ENCODE measurements around the gene PRG3.

The PRG3 gene

GRCh38 chr11:57421805-57422204 is 40.9 kb upstream of the PRG3 start:
- TF ChIP-seq CTCF (IDR thresholded peaks at IDR 0.05; ENCODE audit: insufficient read depth, low read length, poor library complexity, severe bottlenecking), result no peak
- no peak for DNase-seq (ENCODE audit: extremely low read depth, insufficient read length)
- Histone ChIP-seq H3K27me3 (replicated peaks; ENCODE audit: control insufficient read depth, insufficient read depth, low read length) (no peaks in the 10 kb centered on the region), H3K36me3 (ENCODE audit: control insufficient read depth, insufficient read depth, low read length) (peaks cover 44% of the 10 kb centered on the region), H3K4me3 (replicated peaks; ENCODE audit: low read depth, low read length) (no peak overlapping the region)

GRCh38 chr11:57421066-57421465 is 40.1 kb upstream of the PRG3 start:
- H3K4me3 ChIP-seq (replicated peaks; ENCODE audit: low read depth, low read length), result no peak overlapping the region
- no peaks in the 10 kb centered on the region for H3K27me3 ChIP-seq (replicated peaks; ENCODE audit: control insufficient read depth, insufficient read depth, low read length)
- DNase-seq (ENCODE audit: extremely low read depth, insufficient read length), result no peak
- no peak for TF ChIP-seq CTCF (IDR thresholded peaks at IDR 0.05; ENCODE audit: insufficient read depth, low read length, poor library complexity, severe bottlenecking)
- peaks cover 49% of the 10 kb centered on the region for H3K36me3 ChIP-seq (ENCODE audit: control insufficient read depth, insufficient read depth, low read length)

GRCh38 chr11:57419146-57419545 is 38.2 kb upstream of the PRG3 start:
- no peak for TF ChIP-seq CTCF (IDR thresholded peaks at IDR 0.05; ENCODE audit: insufficient read depth, low read length, poor library complexity, severe bottlenecking)
- Histone ChIP-seq H3K27me3 (replicated peaks; ENCODE audit: control insufficient read depth, insufficient read depth, low read length) (no peaks in the 10 kb centered on the region), H3K4me3 (replicated peaks; ENCODE audit: low read depth, low read length) (no peak overlapping the region), H3K36me3 (ENCODE audit: control insufficient read depth, insufficient read depth, low read length) (peaks cover 56% of the 10 kb centered on the region)
- no peak for DNase-seq (ENCODE audit: extremely low read depth, insufficient read length)

GRCh38 chr11:57418131-57418530 is 37.2 kb upstream of the PRG3 start:
- no peak for TF ChIP-seq CTCF (IDR thresholded peaks at IDR 0.05; ENCODE audit: insufficient read depth, low read length, poor library complexity, severe bottlenecking)
- peaks cover 58% of the 10 kb centered on the region for H3K36me3 ChIP-seq (ENCODE audit: control insufficient read depth, insufficient read depth, low read length)

GRCh38 chr11:57417056-57417455 is 36.1 kb upstream of the PRG3 start:
- Histone ChIP-seq H3K36me3 (ENCODE audit: control insufficient read depth, insufficient read depth, low read length) (peaks cover 54% of the 10 kb centered on the region), H3K27me3 (replicated peaks; ENCODE audit: control insufficient read depth, insufficient read depth, low read length) (no peaks in the 10 kb centered on the region), H3K4me3 (replicated peaks; ENCODE audit: low read depth, low read length) (no peak overlapping the region)
- DNase-seq (ENCODE audit: extremely low read depth, insufficient read length), result no peak
- no peak for TF ChIP-seq CTCF (IDR thresholded peaks at IDR 0.05; ENCODE audit: insufficient read depth, low read length, poor library complexity, severe bottlenecking)

More at GRCh38 chr11:57418131-57418530, 37.2 kb upstream of the PRG3 start:
- no peak overlapping the region for H3K4me3 ChIP-seq (replicated peaks; ENCODE audit: low read depth, low read length)
- H3K27me3 ChIP-seq (replicated peaks; ENCODE audit: control insufficient read depth, insufficient read depth, low read length), result no peaks in the 10 kb centered on the region
- DNase-seq (ENCODE audit: extremely low read depth, insufficient read length), result no peak

- TF ChIP-seq CTCF (IDR thresholded peaks at IDR 0.05; ENCODE audit: insufficient read depth, low read length, poor library complexity, severe bottlenecking), result no peak
- H3K36me3 ChIP-seq (ENCODE audit: control insufficient read depth, insufficient read depth, low read length), result peaks cover 53% of the 10 kb centered on the region
- no peaks in the 10 kb centered on the region for H3K27me3 ChIP-seq (replicated peaks; ENCODE audit: control insufficient read depth, insufficient read depth, low read length)
- no peak overlapping the region for H3K4me3 ChIP-seq (replicated peaks; ENCODE audit: low read depth, low read length)
- DNase-seq (ENCODE audit: extremely low read depth, insufficient read length), result no peak
These were observed 35.5 kb upstream of the PRG3 start for GRCh38 chr11:57416436-57416835.

Data from GM06990 (cell line).